GM21390 (cell line): Measurements from ENCODE around the gene GMPS.
"Not testable (repeated sequence)": the region's sequence is repeated elsewhere in the genome, so short reads cannot be mapped to it uniquely, and the experiment has no call there.

Experiments used
- ATAC-seq: cut with Tn5 transposase; IDR thresholded peaks from one replicate; pipeline ENCODE4 v1.9.1; 2021; ENCODE audit not compliant: unreplicated experiment

GMPS gene

DNA sequence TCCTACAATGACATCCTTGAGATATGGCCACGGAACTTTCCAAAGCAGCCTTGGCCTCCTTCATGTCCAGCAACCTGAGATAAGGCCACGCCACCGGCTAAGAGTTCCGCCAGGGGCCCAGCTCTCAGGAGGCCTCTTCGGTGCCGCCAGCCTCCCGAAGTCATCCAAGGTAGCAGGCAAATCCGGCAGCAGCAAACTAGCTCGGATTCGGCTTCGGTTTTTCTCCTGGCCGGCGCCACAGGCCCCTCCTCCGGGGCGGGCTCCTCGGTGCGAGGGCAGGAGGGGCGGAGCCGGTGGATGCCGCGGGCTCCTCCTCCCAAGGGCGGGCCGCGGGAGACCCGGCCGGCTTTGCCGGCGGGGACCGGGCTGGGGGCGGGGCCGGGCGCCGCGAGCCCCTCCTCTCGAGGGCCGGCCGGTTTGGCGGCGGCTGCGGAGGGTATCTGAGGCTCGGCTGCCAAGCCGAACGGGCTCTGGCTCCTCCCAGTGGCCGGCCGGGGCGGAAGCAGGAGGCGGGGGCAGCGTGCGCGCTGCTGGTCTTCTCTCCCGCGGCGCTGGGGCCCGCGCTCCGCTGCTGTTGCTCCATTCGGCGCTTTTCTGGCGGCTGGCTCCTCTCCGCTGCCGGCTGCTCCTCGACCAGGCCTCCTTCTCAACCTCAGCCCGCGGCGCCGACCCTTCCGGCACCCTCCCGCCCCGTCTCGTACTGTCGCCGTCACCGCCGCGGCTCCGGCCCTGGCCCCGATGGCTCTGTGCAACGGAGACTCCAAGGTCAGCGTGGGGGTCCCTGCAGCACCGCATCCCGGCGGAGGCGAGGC is at the start of gene GMPS:
Gene GMPS (plus strand): TSS at position 518 of the 812 bp plus-strand sequence. CDS start 221 bp downstream, at position 739.
- ATAC-seq, result peak; percentile 89

DNA sequence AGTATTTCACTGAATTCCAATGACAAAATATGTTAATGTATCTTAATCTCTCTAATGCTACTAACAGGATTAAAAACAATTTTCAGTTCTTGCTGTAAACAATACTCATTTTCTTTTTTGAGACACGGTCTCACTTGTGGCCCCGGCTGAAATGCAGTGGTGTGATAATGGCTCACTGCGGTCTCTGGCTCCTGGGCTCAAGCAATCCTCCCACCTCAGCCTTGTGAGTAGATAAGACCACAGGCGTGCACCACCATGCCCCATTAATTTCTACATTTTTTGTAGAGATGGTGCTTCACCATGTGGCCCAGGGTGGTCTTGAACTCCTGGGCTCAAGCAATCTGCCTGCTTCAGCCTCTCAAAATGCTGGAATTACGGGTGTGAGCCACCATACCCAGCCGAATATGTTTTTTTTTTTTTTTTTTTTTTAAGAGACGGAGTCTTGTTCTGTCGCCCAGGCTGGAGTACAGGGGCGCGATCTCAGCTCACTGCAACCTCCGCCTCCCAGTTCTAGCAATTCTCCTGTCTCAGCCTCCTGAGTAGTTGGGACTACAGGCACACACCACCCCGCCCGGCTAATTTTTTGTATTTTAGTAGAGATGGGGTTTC is 41.9 kb upstream of the GMPS start:
- not testable (repeated sequence) for ATAC-seq

DNA sequence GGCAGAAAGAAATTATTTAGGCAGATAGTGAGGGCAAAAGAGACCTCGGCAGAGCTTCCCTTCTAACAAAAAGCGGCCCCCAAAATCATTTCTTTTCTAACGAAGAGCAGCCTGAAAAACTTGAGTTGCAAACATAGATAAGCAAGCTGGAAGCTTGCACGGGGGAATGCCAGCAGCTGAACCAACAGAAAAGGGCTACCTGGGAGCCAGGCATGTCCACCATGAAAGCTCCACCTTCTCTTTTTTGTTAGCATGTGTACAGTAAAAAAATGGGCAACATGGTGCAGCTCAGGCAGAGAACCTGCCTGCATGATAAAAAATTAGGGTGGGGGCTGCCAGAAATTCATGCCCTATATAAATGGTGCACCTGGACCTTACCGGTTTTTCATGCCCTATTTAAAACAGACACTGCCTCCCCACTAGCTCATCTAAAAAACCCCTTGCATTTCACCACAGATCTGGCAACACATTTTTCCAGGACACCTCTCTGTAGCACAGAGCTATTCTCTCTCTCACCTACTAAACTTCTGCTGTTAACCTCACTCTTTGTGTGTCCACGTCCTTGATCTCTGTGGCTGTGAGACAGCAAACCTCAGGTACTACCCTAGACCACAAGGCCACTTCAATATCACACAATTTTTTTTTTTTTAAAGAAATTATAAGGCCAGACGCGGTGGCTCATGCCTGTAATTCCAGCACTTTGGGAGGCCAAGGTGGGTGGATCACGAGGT is 34.9 kb upstream of the GMPS start:
- no peak for ATAC-seq

DNA sequence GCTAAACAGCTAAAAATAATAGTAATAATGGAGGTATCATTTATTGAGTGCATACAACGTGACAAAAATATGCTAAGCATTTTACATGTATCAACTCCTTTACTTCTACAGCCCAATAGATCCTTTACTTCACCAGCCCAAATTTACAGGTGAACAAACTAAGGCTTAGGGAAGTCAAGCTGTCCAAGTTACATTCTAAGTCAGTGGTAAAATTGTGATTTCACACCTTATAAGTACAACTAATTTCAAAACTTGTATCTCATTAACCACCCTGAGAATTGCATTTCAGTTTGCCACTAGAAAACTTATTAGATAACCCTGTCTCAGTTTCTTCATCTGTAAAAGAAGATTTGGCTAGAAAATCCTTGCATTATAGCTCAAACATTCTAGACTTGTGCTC is 26.9 kb upstream of the GMPS start:
- ATAC-seq, result peak; percentile 50

DNA sequence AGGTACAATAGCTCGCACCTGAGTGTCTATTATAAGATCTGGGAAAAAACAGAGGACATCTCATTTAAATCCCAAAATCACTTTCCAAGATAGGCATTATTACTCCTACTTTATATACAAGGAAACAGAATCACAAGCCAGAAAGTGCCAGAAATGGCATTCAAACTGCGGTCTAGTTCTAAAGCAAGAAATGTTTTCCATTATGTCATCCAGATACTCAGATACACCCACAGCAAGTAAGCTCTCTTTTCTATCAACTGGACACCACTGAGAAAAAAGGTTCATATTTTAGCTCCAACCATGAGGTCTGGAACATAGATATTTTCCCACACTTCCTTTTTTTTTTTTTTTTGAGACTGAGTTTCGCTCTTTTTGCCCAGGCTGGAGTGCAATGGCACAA is 24.3 kb upstream of the GMPS start:
- no peak for ATAC-seq

DNA sequence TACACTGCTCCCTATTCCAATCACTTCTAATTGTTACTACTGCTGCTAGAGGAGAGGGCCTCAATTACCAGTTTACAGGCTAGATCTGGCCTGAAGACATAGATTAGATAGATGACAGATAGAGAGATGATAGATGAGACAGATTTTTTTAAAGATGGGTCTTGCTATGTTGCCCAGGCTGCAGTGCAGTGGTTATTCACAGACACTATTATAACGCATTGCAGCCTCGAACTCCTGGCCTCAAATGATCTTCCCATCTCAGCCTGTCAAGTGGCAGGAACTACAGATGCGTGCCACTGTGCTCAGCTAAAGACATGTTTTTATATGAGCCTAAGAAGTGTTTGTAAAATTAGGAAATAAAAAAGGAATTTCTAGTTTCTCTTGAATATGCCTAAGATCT is 22.5 kb upstream of the GMPS start:
- ATAC-seq, result no peak

DNA sequence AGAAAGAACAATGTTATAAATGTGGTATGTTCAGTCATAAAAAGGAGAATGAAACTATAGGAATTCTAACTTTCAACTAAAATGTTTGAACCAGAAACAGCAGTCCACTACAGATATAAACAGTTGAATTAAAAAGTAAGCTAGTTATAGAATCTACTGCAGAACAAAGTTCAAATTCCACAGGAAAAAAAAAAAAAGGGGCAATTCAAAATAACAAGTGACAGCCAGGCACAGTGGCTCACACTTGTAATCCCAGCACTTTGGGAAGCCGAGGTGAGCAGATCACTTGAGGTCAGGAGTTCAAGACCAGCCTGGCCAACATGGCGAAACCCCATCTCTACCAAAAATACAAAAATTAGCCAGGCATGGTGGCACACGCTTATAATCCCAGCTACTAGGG is 21.0 kb upstream of the GMPS start:
- not testable (repeated sequence) for ATAC-seq

DNA sequence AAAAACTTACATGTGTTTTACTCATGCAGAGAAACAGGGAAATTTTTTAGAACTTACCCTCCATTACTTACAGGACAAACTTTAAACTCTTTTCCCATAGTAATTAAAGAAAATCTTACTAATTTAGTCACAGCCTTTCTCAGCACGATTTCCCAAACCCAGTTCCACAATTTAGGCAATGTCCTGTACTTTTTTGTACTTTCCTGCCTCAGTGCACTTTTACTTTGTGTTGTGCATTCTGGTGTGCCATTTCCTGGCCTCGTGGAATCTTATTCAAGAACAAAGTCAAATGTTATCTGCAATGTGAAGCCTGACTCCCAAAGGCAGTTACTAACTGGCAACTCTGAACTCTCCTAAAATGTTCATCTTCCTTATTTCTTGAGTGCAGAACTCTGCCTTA is 18.1 kb upstream of the GMPS start:
- no peak for ATAC-seq

DNA sequence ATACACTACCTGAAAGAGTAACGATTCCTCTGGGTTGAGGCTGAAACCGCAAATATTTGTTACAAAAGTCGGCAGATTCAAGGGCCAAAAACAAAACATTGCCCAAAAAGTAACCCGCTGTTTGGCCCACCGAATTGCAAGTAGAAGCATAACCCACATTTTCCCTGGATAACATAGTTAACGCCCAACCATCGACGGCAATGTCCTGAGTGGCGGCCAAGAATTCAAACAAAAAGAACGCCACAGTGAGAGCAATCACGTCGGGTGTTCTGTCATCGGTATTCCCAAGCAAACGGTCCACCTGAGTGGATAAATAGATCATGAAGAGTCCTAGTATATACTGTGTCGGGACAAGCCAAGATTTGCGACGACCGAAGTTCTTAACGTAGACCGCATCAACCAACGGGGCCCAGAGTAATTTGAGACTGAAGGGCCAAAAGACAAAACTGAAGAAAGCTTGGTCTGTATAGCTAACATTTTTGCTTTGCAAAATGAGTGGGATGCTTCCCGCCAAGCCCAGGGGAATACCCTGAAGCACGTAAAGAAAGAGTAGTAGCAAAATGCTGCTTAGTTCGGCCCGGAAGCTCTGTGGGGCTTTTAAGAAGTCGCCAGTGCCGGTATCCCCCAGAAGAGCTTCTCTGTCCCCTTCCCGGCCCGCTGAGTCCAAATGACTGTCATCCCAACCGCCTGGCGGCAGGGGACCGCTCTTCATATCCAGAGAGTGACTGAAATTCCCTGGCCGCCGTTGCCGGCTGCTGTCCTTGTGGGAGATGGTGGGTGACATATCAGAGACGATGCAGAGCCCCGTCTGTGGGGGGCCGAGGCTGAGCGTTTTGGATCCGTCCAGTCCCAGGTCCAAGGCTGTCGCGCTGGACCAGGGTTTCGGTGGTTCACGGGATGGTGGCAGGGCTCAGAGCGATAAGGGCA is 17.0 kb upstream of the GMPS start:
- ATAC-seq, result peak; percentile 4

DNA sequence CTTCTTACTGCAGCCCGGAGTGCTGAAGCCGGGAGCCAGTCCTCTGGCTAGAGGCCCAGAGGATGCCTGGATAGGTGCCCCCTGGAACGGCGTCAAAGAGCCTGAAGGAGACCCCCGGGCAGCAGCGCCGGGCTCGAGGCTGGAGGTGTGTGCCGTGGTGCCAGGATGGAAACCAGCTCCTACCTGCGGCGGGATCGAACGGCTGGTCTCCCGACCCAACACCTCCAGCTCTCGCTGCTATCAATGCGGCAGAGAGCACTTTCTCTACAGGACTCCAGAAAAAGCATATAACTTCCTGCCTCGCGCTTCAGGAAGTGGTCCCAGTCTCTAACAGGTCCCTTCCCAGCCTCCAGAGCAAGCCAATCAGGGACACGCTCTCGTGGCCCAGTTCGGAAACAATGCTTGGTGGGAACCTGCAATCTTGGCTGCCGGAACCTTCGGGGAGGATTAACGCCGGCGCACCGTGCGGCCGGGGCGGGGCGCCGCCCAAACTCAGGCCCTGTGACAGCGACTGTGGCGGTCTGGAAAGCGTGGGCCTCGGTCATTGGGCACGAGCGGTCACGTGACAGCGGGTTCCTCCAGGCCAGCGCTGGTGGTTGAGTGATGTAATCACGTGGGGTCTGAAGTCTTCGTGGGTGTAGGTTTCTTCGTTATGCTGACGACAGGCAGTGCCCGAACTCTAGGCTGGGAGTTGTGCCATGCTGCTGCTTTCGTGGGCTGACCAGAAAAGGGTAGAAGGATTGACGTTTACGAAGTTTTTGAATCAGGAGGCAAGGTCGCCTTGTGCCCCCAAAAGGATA is 16.1 kb upstream of the GMPS start, which contains the start of gene SLC33A1:
Gene SLC33A1 (minus strand): TSS at position 287 of the 800 bp plus-strand sequence. CDS start 430 bp downstream, outside the sequence.
- ATAC-seq, result peak; percentile 92

DNA sequence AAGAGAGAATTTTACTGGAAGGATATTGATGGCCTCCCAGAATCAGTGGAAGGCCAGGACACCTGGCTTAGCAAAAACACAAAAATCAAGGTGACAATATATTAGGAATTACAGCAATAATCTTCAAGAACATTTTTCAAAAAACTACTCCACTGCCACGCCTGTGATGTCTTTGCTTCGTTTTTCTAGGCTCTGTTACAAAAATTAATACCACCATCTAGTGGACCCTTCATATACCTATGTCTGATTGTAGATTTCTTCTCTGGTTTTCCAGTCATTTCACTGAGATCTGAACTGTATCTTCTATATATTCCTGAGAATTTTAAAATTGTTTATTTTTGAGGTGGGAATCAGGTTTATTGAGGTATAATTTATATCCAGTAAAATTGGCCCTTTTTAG is 10.6 kb upstream of the GMPS start:
- peak; percentile 43 for ATAC-seq

DNA sequence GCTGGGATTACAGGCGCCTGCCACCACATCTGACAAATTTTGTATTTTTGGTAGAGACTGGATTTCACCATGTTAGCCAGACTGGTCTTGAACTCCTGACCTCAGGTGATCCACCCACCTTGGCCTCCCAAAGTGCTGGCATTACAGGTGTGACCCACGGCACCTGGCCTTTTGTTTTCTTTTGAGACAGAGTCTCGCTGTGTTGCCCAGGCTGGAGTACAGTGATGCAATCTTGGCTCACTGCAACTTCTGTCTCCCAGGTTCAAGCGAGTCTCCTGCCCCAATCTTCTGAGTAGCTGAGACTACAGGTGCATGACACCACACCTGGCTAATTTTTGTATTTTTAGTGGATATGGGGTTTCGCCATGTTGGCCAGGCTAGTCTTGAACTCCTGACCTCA is 10.0 kb upstream of the GMPS start:
- not testable (repeated sequence) for ATAC-seq

DNA sequence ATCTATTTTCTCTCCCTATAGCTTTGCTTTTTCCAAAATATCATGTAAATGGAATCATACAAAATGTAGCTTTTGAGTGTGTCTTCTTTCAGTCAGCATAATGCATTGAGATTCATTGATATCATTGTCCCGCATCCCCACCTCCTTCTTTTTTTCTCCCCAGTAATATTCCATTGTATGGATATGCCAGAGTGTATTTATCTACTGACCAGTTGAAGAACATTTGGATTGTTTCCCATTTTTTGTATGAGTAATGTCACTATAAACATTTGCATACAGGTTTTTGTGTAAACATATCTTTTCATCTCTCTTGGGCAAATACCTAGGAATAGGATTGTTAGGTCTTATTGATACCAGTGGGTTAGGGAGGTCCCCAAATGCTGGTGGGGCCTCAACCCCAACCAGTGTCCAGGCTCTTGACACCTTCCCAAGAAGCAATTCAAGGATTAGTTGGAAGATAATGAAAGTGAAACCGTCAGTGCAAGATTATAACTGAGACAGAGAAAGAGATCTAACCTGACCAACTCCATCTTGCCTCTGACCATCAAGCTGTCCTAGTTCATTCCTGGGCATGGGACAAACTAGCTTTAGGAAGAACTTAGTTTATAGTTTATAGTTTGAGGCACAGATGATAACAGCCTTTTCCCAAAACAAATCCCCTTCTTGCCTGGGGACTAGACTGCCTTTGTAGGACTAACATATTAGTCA is 8.8 kb upstream of the GMPS start:
- no peak for ATAC-seq

DNA sequence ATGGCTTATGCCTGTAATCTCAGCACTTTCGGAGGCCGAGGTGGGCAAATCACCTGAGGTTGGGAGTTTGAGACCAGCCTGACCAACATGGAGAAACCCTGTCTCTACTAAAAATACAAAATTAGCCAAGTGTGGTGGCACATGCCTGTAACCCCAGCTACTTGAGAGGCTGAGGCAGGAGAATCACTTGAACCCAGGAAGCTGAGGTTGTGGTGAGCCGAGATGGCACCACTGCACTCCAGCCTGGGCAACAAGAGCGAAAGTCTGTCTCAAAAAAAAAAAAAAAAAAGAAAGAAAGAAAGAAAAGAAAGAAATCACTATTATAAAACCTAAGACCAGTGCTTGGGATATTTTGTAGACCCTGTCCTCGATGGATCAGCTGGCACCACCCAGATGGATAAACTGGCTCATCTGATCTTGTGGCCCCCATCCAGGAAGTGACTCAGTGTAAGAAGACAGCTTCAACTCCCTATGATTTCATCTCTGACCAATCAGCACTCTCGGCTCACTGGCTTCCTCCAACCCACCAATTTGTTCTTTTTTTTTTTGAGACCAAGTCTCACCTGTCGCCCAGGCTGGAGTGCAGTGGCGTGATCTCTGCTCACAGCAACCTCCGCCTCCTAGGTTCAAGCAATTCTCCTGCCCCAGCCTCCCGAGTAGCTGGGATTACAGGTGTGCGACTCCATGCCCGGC is 8.0 kb upstream of the GMPS start:
- not testable (repeated sequence) for ATAC-seq

DNA sequence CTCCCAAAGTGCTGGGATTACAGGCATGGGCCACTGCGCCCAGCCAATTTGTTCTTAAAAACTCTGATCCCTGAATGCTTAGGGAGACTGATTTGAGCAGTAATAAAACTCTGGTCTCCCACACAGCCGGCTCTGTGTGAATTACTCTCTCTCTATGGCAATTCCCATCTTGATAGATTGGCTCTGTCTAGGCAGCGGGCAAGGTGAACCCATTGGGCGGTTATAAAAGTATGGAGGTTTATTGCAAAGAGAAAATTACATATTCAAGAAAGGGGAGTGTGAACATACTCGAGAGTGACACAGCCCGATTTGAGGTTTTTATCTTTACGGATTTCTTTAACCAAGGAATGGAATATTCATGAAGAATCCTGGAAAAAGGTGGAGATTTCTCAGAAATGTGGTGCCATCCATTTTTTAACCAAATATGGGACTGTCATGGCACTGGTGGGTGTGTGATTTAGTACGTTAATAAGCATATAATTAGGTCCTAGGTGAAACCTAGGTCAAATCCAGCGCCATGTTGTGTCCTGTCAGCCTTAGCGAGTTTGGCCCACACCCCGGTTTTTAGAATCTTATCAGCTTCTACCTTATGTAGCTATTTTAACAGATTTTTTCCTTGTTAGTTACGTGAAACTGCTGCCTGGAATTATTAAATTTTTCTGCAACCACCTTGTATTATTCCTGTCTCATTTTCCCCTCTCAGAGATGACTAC is 7.2 kb upstream of the GMPS start:
- ATAC-seq, result no peak

DNA sequence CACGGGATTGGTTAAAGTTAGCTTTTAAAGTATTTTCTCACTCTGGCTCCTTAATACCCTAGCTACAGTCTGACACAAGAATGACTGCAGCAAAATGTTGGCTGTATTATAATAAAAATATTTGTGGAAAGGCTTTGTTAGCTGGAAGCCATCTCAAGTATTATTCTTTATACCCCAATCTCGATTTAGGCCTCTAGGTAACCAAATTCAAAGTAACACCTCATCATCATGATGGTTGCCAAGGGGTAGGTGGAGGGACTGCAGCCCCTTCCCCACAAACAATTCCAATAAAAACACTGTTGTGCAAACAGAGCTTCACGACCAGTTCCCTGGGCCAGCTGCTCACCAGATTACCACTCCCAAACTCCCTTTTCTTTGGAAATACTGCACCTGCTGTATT is 759 bp upstream of the GMPS start:
- ATAC-seq, result no peak

DNA sequence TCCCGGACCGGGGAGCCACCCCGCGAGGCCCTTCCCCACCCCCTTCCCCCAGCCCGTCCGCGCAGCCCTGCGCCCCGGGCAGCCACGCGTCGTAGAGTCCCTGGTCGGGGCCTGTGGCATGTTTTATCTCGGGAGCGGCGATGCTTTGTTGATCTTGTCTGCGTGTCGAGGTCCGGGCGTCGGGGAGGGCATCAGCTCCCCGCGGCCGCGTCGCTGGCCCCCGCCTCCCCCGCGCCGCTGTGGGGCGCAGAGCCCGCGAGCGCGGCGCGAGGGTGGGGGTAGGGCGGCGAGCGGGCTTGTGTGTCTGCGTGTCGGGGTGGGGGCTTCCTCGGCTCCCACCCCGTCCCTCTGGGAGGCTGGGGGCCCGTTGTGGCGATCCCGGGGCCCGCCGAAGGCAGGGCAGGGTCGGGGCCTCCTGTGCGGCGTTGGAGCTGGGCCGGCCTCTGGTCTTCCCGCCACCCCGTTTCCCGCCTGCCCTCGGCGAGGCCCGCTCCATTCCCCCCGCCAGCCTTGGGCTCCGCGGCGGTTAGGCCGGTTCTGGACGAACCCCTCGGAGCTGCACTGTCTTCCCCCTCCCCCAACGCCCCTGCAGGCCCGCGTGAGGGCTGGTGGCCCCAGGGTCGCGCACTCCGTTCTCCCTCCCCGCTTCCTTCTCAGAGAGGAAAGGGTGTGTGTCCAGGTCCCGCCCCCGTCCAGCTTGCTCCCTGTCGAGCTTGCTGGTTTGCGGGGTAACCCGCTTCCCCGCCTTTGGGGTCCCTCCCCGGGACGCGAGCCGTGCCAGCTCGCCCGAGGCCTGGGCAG is 695 bp downstream of the GMPS start:
- peak; percentile 28 for ATAC-seq
